Hepatocyte (in vitro differentiated cells): Measurements from ENCODE around the gene PLA2G4E.

ENCODE experiments used
- EZH2 ChIP-seq: fragments of 200-600 bp; sonication (generic); IDR thresholded peaks from 2 replicates; pipeline ENCODE4 v1.6.1; 2016; ENCODE audit warnings: antibody characterized with exemption, mild to moderate bottlenecking, borderline replicate concordance
- TF ChIP-seq, protein P1 (sequence below): fragments of 200-600 bp; sonication (generic); IDR thresholded peaks from 2 replicates; pipeline ENCODE4 v1.5.1; 2016; ENCODE audit warnings: antibody characterized with exemption, mild to moderate bottlenecking; ENCODE audit not compliant: poor library complexity

DNA sequence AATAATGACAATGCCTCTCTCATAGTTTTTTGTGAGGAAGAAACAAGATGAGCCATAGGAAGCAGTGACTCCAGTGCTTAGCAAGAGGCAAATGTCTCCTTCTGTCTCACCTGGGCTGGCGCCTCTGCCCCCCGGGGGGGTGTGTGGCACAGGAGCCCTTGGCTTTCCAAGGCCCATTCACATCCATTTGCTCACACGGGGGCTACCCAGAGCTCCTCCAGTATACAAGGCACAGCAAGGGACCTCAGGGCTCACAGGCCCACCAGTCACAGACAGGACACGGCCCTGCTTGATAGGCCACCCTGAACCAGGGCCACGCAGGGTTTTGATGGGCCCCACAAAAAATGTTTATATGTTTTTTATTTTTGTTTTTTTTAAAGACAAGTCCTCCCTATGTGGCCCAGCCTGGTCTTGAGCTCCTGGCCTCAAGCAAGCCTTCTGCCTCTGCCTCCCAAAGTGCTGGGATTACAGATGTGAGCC, 26.6 kb downstream of the PLA2G4E start:
- TF ChIP-seq, protein P1, sequence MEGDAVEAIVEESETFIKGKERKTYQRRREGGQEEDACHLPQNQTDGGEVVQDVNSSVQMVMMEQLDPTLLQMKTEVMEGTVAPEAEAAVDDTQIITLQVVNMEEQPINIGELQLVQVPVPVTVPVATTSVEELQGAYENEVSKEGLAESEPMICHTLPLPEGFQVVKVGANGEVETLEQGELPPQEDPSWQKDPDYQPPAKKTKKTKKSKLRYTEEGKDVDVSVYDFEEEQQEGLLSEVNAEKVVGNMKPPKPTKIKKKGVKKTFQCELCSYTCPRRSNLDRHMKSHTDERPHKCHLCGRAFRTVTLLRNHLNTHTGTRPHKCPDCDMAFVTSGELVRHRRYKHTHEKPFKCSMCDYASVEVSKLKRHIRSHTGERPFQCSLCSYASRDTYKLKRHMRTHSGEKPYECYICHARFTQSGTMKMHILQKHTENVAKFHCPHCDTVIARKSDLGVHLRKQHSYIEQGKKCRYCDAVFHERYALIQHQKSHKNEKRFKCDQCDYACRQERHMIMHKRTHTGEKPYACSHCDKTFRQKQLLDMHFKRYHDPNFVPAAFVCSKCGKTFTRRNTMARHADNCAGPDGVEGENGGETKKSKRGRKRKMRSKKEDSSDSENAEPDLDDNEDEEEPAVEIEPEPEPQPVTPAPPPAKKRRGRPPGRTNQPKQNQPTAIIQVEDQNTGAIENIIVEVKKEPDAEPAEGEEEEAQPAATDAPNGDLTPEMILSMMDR: no peak
- no peak for TF ChIP-seq EZH2
